SK-N-SH treated with all-trans-retinoic acid at 6 μM for 48 hours (cell line): Measurements from ENCODE around the gene CAMK1.

Experiments
- ATAC-seq: fragments of 200-7000 bp; cut with Tn5 transposase; 3 replicates; pipeline ENCODE4 v1.9.1; 2020; ENCODE audit warnings: mild to moderate bottlenecking, moderate library complexity
- ARNTL ChIP-seq: fragments of 450-650 bp; formaldehyde crosslinking; IDR thresholded peaks from 2 replicates; pipeline ENCODE4 v1.5.0; 2020; ENCODE audit warnings: low read depth, mild to moderate bottlenecking, moderate library complexity, borderline replicate concordance
- BACH2 ChIP-seq: fragments of 250-450 bp; sonication (Bioruptor Pico); IDR thresholded peaks from 2 replicates; pipeline ENCODE4 v1.9.0; 2021; ENCODE audit warnings: mild to moderate bottlenecking, borderline replicate concordance
- CSDC2 ChIP-seq: fragments of 250-450 bp; sonication (Bioruptor Pico); IDR thresholded peaks from 2 replicates; pipeline ENCODE4 v1.5.0; 2020; ENCODE audit warnings: mild to moderate bottlenecking, moderate library complexity
- ESRRG ChIP-seq: fragments of 250-450 bp; sonication (Bioruptor Pico); IDR thresholded peaks from 2 replicates; pipeline ENCODE4 v1.6.1; 2021; ENCODE audit warnings: mild to moderate bottlenecking
- GLIS3 ChIP-seq: fragments of 250-450 bp; sonication (Bioruptor Pico); IDR thresholded peaks from 2 replicates; pipeline ENCODE4 v1.5.0; 2020; ENCODE audit warnings: mild to moderate bottlenecking, moderate library complexity
- OSR1 ChIP-seq: fragments of 250-450 bp; sonication (Bioruptor Pico); IDR thresholded peaks from 2 replicates; pipeline ENCODE4 v1.8.0; 2022; ENCODE audit warnings: moderate library complexity, mild to moderate bottlenecking, inconsistent platforms
- PPARA ChIP-seq: fragments of 250-450 bp; sonication (Bioruptor Pico); IDR thresholded peaks from 2 replicates; pipeline ENCODE4 v1.5.0; 2020; ENCODE audit warnings: mild to moderate bottlenecking, borderline replicate concordance
- RARB ChIP-seq: fragments of 250-450 bp; sonication (Bioruptor Pico); IDR thresholded peaks from 2 replicates; pipeline ENCODE4 v1.8.0; 2021; ENCODE audit warnings: mild to moderate bottlenecking, moderate library complexity
- SNAI2 ChIP-seq: fragments of 250-450 bp; sonication (Bioruptor Pico); IDR thresholded peaks from 2 replicates; pipeline ENCODE4 v1.5.0; 2020; ENCODE audit warnings: mild to moderate bottlenecking, moderate library complexity
- TCF4 ChIP-seq: fragments of 250-450 bp; sonication (Bioruptor Pico); IDR thresholded peaks from 2 replicates; pipeline ENCODE4 v1.8.0; 2021; ENCODE audit warnings: mild to moderate bottlenecking, moderate library complexity, borderline replicate concordance
- ZC3H10 ChIP-seq: fragments of 250-450 bp; sonication (Bioruptor Pico); IDR thresholded peaks from 2 replicates; pipeline ENCODE4 v1.5.1; 2021; ENCODE audit warnings: mild to moderate bottlenecking, moderate library complexity
- ZFP30 ChIP-seq: fragments of 450-650 bp; formaldehyde crosslinking; IDR thresholded peaks from 2 replicates; pipeline ENCODE4 v1.5.0; 2022; ENCODE audit warnings: mild to moderate bottlenecking, moderate library complexity
- ZNF565 ChIP-seq: fragments of 450-650 bp; formaldehyde crosslinking; conservative IDR thresholded peaks from 2 replicates; pipeline ENCODE4 v1.5.0; 2020; ENCODE audit warnings: low read depth, mild to moderate bottlenecking, moderate library complexity
- ZNF70 ChIP-seq: fragments of 450-650 bp; formaldehyde crosslinking; IDR thresholded peaks from 2 replicates; pipeline ENCODE4 v1.5.0; 2020; ENCODE audit warnings: mild to moderate bottlenecking, moderate library complexity
- ZNF8 ChIP-seq: fragments of 450-650 bp; formaldehyde crosslinking; IDR thresholded peaks from 2 replicates; pipeline ENCODE4 v1.5.0; 2020; ENCODE audit warnings: mild to moderate bottlenecking, moderate library complexity
- TF ChIP-seq, protein P1 (sequence below): fragments of 250-450 bp; sonication (Bioruptor Pico); IDR thresholded peaks from 2 replicates; pipeline ENCODE4 v1.5.0; 2020; ENCODE audit warnings: mild to moderate bottlenecking, moderate library complexity
- TF ChIP-seq, protein P2 (sequence below): fragments of 250-450 bp; sonication (Bioruptor Pico); IDR thresholded peaks from 2 replicates; pipeline ENCODE4 v1.5.1; 2021; ENCODE audit warnings: mild to moderate bottlenecking, moderate library complexity
- TF ChIP-seq, protein P3 (sequence below): fragments of 250-450 bp; sonication (Bioruptor Pico); IDR thresholded peaks from 2 replicates; pipeline ENCODE4 v1.5.1; 2020; ENCODE audit warnings: low read depth, mild to moderate bottlenecking, moderate library complexity
- TF ChIP-seq, protein P4 (sequence below): fragments of 250-450 bp; sonication (Bioruptor Pico); IDR thresholded peaks from 2 replicates; pipeline ENCODE4 v1.8.0; 2021; ENCODE audit warnings: low read depth, mild to moderate bottlenecking, moderate library complexity, borderline replicate concordance
- TF ChIP-seq, protein P5 (sequence below): fragments of 250-450 bp; sonication (Bioruptor Pico); IDR thresholded peaks from 2 replicates; pipeline ENCODE4 v1.8.0; 2020; ENCODE audit warnings: mild to moderate bottlenecking, moderate library complexity, borderline replicate concordance

CAMK1 gene

DNA sequence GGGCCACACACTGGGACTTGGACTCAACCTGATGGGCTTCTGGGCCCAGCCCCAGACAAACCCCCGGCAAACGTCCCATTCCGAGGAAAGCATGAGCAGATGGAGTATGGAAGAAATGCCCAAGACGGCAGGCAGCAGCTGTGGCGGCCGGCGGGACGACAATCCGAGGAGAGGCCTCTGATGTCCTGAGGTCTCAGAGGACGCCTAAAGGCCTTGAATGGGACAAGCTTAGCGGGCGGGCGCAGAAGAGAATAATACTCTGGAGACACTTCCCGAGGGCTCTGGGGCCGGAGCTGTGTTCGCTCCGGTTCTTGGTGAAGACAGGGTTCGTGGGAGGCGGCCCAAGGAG lies 20.5 kb downstream of the CAMK1 start (continued):
- no peak for TF ChIP-seq GLIS3
- TF ChIP-seq, all 23 proteins: peak for 0

DNA sequence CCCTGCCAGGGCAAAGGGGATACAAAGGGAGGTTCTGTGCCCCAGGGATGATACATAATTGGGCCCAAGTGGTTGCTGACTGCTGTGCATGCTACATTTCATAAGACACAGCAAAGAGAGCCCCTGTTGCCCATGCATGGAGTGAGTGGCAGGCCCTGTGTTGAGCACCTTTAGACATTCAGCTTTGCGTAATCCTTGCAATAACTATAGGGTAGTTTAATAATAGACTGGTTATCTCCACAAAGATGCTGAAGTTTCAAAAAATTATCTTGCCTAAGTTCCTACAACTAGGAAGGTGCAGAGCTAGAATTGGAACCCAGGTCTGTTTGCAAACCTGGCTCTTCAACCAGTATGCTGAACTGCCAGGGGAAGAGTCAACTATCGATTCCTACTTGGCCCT lies 21.7 kb downstream of the CAMK1 start:
- TF ChIP-seq RARB (CRISPR knock-in tag): no peak
- no peak for TF ChIP-seq ZFP30 (CRISPR knock-in tag)
- TF ChIP-seq, protein P1, sequence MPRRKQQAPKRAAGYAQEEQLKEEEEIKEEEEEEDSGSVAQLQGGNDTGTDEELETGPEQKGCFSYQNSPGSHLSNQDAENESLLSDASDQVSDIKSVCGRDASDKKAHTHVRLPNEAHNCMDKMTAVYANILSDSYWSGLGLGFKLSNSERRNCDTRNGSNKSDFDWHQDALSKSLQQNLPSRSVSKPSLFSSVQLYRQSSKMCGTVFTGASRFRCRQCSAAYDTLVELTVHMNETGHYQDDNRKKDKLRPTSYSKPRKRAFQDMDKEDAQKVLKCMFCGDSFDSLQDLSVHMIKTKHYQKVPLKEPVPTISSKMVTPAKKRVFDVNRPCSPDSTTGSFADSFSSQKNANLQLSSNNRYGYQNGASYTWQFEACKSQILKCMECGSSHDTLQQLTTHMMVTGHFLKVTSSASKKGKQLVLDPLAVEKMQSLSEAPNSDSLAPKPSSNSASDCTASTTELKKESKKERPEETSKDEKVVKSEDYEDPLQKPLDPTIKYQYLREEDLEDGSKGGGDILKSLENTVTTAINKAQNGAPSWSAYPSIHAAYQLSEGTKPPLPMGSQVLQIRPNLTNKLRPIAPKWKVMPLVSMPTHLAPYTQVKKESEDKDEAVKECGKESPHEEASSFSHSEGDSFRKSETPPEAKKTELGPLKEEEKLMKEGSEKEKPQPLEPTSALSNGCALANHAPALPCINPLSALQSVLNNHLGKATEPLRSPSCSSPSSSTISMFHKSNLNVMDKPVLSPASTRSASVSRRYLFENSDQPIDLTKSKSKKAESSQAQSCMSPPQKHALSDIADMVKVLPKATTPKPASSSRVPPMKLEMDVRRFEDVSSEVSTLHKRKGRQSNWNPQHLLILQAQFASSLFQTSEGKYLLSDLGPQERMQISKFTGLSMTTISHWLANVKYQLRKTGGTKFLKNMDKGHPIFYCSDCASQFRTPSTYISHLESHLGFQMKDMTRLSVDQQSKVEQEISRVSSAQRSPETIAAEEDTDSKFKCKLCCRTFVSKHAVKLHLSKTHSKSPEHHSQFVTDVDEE (CRISPR knock-in tag): no peak
- TF ChIP-seq CSDC2 (CRISPR knock-in tag): no peak
- no peak for TF ChIP-seq TCF4 (CRISPR knock-in tag)
- TF ChIP-seq ESRRG (CRISPR knock-in tag): no peak
- no peak for TF ChIP-seq BACH2 (CRISPR knock-in tag)
- no peak for TF ChIP-seq ARNTL (CRISPR knock-in tag)
- TF ChIP-seq, protein P2, sequence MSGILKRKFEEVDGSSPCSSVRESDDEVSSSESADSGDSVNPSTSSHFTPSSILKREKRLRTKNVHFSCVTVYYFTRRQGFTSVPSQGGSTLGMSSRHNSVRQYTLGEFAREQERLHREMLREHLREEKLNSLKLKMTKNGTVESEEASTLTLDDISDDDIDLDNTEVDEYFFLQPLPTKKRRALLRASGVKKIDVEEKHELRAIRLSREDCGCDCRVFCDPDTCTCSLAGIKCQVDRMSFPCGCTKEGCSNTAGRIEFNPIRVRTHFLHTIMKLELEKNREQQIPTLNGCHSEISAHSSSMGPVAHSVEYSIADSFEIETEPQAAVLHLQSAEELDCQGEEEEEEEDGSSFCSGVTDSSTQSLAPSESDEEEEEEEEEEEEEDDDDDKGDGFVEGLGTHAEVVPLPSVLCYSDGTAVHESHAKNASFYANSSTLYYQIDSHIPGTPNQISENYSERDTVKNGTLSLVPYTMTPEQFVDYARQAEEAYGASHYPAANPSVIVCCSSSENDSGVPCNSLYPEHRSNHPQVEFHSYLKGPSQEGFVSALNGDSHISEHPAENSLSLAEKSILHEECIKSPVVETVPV (CRISPR knock-in tag): no peak
- TF ChIP-seq ZC3H10 (CRISPR knock-in tag): no peak
- TF ChIP-seq OSR1 (CRISPR knock-in tag): no peak
- no peak for TF ChIP-seq SNAI2 (CRISPR knock-in tag)
- TF ChIP-seq, protein P3, sequence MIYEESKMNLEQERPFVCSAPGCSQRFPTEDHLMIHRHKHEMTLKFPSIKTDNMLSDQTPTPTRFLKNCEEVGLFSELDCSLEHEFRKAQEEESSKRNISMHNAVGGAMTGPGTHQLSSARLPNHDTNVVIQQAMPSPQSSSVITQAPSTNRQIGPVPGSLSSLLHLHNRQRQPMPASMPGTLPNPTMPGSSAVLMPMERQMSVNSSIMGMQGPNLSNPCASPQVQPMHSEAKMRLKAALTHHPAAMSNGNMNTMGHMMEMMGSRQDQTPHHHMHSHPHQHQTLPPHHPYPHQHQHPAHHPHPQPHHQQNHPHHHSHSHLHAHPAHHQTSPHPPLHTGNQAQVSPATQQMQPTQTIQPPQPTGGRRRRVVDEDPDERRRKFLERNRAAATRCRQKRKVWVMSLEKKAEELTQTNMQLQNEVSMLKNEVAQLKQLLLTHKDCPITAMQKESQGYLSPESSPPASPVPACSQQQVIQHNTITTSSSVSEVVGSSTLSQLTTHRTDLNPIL (CRISPR knock-in tag): no peak
- no peak for TF ChIP-seq PPARA
- TF ChIP-seq GLIS3: no peak
- no peak for TF ChIP-seq ZNF8 (CRISPR knock-in tag)
- no peak for ATAC-seq

DNA sequence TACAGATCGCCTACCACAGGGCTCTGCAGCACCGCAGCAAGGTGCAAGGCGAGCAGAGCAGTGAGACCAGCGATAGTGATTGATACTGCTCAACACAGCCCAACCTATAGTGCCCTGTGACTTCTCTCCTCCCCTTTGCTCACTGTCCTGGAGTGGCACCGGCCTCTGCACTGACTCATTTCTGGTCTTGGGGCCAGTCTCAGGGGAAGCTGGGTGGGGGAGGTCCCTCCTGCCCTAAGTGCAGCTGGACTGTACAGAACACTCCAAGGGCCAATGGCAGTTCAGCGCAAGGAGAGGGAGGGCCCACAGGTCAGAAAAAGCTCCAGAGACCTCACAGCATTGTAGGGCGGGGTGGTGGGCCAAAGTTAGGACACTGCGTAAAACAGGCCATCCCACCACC lies 22.5 kb downstream of the CAMK1 start:
- ATAC-seq: peak; percentile 14

More for the DNA sequence above, 22.5 kb downstream of the CAMK1 start:
- TF ChIP-seq ZNF565 (CRISPR knock-in tag) (no peak), ESRRG (CRISPR knock-in tag) (no peak), PPARA (no peak), ZNF70 (CRISPR knock-in tag) (no peak), TCF4 (CRISPR knock-in tag) (no peak), ZC3H10 (CRISPR knock-in tag) (no peak), ZNF8 (CRISPR knock-in tag) (no peak), GLIS3 (no peak), SNAI2 (CRISPR knock-in tag) (no peak), CSDC2 (CRISPR knock-in tag) (no peak)
- TF ChIP-seq, protein P4, sequence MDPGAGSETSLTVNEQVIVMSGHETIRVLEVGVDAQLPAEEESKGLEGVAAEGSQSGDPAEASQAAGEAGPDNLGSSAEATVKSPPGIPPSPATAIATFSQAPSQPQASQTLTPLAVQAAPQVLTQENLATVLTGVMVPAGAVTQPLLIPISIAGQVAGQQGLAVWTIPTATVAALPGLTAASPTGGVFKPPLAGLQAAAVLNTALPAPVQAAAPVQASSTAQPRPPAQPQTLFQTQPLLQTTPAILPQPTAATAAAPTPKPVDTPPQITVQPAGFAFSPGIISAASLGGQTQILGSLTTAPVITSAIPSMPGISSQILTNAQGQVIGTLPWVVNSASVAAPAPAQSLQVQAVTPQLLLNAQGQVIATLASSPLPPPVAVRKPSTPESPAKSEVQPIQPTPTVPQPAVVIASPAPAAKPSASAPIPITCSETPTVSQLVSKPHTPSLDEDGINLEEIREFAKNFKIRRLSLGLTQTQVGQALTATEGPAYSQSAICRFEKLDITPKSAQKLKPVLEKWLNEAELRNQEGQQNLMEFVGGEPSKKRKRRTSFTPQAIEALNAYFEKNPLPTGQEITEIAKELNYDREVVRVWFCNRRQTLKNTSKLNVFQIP (CRISPR knock-in tag): no peak
- TF ChIP-seq, protein P5, sequence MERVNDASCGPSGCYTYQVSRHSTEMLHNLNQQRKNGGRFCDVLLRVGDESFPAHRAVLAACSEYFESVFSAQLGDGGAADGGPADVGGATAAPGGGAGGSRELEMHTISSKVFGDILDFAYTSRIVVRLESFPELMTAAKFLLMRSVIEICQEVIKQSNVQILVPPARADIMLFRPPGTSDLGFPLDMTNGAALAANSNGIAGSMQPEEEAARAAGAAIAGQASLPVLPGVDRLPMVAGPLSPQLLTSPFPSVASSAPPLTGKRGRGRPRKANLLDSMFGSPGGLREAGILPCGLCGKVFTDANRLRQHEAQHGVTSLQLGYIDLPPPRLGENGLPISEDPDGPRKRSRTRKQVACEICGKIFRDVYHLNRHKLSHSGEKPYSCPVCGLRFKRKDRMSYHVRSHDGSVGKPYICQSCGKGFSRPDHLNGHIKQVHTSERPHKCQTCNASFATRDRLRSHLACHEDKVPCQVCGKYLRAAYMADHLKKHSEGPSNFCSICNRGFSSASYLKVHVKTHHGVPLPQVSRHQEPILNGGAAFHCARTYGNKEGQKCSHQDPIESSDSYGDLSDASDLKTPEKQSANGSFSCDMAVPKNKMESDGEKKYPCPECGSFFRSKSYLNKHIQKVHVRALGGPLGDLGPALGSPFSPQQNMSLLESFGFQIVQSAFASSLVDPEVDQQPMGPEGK (CRISPR knock-in tag): no peak
